ENCODE results near the gene FASTK.

The FASTK gene

DNA sequence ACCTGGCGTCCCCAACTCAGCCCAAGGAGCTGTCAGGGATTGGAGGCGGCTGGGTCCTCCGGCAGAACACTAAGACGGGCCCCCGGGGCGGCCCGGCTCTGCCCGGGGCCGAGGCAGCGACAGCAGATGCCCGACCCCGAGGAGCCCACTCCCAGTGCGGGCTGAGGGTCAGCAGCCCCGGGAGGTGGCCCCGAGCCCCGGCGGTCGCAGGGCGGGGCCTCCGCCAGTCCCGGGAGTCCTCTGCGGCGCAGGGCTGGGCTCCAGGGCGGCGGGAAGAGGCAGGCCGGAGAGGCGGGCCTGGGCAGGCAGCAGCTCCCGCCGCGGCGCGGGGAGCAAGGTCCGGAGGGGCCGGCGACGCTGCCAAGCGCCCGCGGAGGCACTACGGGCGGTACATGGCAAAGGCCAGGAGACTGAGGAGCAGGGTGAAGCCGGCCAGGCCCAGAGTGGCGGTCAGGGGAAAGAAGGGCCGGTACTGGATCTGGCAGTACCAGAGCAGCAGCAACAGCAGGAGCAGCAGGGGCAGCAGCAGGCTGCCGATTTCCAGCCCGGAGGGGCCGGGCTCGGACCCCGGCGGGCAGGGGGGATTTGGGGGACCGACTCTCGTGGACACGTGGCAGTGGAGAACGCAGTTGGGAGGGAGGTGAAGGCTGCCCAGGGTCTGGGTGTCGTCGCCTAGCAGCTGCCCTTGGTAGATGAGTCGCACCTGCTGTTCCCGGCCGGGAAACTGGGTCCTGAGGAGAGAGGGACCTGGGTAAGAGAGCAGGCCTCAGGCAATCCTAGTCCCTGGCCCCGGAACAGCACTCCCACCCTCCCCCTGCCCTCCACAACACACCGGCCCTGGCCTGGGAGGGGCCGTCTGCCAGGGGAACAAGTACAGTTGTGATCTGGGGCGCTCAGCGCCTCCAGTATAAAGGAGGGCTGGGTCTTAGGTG, 827 bp upstream of the FASTK start:
- DNase-seq, result no peak

DNA sequence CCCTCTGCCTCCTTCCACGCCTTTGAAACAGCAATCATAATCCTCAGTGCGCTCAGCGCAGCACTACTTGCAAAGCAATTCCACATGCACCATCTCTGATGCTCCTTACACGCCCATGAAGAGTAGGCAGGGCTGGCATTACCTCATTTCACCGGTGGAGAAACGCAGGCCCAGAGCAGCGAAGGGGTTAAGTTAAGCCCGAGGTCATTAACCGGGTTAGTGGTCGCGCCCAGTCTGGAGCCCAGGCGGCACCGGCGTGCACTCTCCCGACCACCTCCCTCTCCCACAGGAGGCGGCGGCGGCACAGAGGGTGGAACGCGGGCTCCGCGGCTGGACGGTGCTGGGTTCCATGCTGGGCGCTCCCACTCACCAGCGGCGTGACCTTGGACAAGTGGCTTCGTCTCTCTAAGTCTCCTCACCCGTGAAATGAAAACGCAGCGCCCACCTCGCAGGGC, 515 bp downstream of the FASTK start:
- DNase-seq, result no peak

DNA sequence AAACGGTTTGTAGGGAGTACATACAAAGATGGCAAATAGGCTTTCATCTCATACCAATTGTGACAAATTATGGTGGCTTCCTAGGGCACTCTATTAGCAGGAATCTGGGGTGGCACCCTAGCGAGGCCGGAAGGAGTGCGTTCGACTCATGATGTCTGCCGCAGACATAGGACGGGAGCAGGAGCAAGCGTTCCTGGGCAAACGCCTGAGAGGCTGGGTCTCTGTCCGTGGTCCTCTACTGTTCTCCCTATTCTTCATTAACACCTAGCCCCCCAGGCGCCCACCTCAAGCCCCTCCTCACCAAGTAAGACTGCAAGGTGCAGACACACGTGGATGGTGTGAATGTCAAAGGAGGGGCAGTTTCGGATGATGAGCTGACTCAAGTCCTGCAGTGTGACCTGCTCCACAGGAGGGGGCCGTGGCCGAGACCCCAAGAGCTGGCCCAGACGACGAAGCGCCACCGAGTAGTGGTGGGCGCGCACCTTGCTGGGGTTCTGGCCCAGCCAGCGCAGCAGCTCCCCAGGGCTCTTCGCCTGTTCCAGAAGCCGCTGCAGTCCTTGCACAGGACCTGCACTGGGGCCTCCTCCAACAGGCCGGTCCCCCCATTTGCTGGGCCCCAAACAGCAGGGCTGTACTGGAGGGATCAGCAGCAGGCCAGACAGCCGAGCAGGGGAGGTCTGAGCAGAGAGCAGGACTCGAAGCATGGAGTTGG, 1.3 kb downstream of the FASTK start:
- DNase-seq, result no peak

DNA sequence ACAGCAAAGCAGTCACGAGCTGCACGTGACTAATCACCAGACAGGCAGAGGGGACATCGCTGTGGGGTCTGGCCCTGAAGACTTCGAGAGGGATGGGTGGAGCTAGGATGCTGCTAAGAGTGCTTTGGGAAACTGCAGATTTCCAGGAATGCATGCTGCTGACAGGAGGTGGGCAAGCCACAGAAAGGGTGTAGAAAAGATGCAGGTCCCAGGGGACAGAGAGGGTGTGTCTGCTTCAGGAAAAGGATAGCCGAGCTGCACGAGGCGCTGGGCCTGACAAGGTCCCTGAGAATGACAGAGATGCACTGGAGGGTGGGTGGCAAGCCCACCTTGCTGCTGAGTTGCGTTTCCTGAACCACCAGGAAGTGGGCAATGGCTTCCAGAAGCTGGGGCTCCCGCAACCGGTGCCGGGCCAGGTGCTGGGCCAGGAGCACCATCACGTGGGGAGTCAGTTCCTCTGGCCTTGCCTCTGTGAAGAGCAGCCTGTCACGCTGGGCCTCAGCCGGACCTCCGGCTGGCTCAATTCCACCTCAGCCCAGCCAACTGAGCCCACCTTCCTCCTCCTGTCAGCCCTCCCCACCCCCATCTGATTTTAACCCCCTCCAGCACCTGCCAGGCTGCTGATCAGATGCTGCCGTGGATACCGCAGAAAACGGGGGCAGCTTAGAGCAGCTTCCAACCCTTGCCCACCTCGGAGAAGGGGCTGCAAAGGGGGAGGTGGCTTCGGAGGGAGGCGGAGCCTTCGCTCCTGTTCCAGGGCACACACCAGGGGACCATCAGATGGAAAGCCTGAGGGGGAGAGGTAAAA, 2.2 kb downstream of the FASTK start:
- no peak for DNase-seq

GRCh38 chr7:151077705-151078232, 2.8 kb downstream of the FASTK start:
- DNase-seq, result no peak

GRCh38 chr7:151076863-151077704, 3.5 kb downstream of the FASTK start:
- DNase-seq, result no peak

DNA sequence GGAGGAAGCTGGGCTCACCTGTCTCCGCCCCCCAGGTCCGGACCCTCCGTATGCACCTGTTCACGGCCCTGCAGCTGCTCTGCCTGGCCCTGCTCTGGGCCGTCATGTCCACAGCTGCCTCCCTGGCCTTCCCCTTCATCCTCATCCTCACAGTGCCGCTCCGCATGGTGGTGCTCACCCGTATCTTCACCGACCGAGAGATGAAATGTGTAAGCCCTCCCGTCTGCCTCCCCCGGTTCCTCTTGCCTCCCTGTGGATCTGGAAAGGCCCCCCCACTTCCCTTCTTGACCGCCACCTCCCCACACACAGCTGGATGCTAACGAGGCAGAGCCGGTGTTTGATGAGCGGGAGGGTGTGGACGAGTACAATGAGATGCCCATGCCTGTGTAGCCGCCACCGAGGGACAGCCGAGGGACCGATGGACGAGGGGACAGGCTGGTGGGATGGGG, 4.6 kb downstream of the FASTK start:
- DNase-seq, result no peak

- DNase-seq, result no peak
Observed at GRCh38 chr7:151075662-151075971, 5.0 kb downstream of the FASTK start.

DNA sequence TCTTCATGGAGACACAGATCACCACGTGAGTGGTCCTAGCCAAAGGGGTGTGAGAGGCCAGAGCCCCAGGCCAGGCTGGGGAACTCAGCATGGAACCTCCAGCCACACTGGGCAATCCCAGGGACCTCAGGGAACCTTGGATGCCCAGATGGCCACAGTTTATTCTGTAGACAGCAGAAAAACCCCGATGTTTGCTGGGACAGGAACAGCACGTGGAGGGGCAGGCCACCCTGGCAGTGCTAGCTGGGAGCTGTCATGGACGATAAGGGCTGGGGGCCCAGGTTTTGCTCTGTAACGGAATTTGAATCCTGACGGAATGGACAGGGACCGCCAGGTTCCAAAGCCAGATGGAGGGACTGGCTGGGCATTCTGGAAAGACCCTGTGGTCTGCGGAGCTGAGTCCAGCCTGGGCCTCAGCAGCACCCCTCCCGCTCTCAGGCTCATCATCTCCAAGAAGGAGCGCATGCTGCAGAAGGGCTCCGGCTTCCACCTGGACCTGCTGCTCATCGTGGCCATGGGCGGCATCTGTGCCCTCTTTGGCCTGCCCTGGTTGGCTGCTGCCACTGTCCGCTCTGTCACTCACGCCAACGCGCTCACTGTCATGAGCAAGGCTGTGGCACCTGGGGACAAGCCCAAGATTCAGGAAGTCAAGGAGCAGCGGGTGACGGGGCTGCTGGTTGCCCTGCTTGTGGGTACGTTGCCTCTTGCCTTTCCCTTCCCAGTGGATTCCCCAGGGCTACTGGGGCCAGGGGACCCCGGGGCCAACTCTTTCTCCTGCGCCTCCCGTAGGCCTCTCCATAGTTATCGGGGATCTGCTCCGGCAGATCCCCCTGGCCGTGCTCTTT, 5.6 kb downstream of the FASTK start:
- DNase-seq, result no peak

- DNase-seq, result no peak
Observed at GRCh38 chr7:151073990-151074389, 6.6 kb downstream of the FASTK start.

- no peak for DNase-seq
Observed at GRCh38 chr7:151071032-151071866, 9.4 kb downstream of the FASTK start.

- DNase-seq, result no peak
Observed at GRCh38 chr7:151070574-151070960, 10.0 kb downstream of the FASTK start.

- DNase-seq, result no peak
Observed at GRCh38 chr7:151069841-151070573, 10.6 kb downstream of the FASTK start.

DNA sequence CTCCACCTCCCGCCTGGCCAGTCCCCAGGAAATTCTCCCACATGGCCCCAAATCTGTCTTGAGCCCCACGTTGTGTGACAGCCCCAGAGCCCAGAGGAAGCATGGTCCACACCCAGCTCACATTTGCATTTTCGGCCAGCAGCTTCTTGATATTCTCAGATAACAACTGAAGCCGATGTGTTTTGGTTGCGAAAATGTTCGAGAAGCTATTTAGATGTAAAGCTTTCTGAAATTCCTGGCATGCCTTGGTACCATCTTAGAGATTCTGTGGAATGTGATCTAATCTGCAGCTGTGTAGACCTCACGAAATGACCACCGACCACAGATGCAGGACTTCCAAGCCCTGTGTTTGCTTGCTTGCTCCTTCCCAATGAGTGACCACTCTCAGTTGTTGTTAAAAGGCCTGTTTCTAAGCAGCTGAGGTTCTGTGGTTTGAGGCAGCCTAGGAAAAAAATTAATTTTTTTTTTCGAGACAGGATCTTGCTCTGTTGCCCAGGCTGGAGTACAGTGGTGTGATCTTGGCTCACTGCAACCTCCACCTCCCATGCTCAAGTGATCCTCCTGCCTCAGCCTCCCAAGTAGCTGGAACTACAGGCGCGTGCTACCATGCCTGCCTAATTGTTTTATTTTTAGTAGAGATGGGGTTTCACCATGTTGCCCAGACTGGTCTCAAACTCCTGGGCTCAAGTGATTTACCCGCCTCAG, 12.4 kb downstream of the FASTK start:
- no peak for DNase-seq

DNA sequence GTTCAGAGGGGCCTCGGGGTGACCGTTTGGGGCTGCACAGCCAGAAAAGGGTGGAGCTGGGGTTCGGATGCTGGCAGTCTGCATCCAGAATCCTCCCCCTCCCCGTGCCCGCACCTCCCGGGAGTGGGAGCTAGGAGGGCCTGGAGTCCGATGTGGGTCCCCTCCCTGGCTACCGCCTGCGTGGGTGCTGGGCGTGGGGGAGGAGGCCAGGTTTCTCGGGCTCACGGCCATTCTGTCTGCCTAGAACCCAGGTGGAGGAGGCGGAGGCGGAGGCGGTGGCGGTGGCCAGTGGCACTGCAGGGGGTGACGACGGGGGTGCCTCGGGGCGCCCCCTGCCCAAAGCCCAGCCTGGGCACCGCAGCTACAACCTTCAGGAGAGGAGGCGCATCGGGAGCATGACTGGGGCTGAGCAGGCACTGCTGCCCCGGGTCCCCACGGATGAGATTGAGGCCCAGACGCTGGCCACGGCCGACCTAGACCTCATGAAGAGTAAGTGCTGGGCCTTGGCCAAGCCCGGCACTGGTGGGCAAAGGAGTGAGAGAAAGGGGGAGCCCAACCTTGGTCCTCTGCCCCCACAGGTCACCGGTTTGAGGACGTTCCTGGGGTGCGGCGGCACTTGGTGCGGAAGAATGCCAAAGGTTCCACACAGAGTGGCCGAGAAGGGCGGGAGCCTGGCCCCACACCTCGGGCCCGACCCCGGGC, 14.2 kb downstream of the FASTK start:
- no peak for DNase-seq

DNA sequence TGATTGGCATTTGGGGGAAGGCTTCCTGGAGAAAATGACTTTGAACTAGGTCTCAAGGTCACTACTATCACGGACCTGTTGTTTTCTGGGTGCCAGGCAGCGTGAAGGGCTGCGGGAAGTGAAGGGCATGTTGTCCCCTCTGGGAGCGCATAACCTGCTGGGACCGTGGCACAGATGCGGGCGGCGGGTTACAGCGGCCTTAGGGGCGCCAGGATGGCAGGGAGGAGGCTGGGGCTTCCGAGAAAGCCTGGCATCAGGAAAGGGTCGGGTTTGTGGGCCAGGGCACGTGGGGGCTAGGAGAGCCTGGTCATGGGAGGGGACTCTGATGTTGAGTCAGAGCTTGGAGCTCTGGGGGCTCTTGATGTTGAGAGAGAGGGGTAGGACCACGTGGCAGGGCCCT, 15.1 kb downstream of the FASTK start:
- no peak for DNase-seq

DNA sequence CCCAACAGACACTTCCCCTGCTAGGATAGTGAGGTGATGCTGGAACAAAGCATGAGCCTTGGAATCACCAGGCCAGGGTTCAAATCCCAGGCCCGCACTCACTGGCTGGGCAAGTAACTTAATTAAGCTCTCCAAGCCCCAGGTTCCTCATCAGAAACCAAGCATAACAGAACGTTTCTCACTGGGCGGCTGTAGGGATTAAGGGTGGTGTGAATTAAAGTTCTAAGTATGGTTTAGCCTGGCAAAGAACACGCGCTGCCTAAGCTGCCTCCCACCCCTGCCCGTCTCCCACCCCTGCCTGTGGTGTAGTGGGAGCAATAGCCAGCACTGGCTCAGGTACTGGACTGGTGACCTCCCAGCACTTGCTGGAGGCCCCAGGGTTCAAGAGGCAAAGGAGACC, 15.6 kb downstream of the FASTK start:
- no peak for DNase-seq

GRCh38 chr7:151064454-151064853, 16.2 kb downstream of the FASTK start:
- no peak for DNase-seq
